HG02571 (cell line): ENCODE measurements around the gene SLC25A24.
"Not testable (repeated sequence)": the region's sequence is repeated elsewhere in the genome, so short reads cannot be mapped to it uniquely, and the experiment has no call there.

Source experiments
- ATAC-seq: cut with Tn5 transposase; IDR thresholded peaks from one replicate; pipeline ENCODE4 v1.9.1; 2021; ENCODE audit warnings: mild to moderate bottlenecking, moderate library complexity; ENCODE audit not compliant: unreplicated experiment

Gene SLC25A24

DNA sequence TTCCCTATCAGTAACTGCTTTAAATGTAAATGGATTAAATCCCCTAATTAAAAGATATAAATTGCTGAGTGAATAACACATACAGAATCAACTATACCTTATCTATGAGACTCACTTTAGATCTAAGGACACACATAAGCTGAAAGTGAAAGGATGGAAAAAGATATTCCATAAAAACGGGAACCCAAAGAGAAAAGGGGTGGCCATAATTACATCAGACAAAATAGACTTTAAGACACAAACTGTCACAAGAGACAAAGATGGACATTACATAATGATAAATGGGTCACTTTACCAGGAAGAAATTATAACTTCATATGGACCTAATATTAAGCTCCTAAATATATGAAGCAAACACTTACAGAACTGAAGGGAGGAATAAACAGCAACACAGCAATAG lies 59.2 kb downstream of the SLC25A24 start:
- ATAC-seq, result no peak

DNA sequence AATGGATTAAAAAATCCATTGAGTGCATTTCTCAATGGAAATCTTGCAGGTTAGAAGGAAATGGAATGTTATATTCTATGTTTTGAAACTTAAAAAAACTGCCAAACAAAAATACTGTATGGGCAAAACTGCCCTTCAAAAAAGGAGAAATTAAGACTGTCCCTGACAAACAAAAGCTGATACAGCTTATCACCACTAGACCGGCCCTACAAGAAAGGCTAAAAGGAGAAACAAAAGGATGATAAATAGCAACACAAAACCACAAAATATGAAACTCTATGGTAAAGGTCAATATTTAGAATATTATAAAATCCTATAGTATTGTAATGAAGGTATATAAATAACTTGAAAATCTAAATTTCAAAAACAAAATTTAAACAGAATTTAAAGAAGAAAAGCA lies 60.0 kb downstream of the SLC25A24 start:
- ATAC-seq, result no peak

DNA sequence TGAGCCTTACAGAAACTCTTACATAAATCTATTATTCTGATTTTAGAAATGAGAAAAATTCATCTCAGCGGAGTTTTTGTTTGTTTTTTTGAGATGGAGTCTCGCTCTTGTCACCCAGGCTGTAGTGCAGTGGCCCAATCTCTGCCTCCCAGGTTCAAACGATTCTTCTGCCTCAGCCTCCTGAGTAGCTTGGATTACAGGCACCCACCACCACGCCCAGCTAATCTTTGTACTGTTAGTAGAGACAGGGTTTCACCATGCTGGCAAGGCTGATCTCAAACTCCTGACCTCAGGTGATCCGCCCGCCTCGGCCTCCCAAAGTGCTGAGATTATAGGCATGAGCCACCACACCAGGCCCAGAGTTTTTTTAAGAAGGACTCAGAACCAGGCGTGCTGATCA lies 60.6 kb downstream of the SLC25A24 start:
- ATAC-seq, result not testable (repeated sequence)

DNA sequence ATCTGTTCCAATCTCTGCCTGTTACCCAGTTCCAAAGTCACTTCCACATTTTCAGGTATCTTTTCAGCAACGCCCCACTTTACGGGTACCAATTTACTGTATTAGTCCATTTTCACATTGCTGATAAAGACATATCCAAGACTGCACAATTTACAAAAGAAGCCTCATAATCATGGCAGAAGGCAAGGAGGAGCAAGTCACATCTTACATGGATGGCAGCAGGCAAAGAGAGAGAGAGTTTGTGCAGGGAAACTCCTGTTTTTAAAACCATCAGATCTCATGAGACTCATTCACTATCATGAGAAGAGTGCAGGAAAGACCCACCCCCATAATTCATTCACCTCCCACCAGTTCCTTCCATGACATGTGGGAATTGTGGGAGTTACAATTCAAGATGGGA lies 67.0 kb downstream of the SLC25A24 start:
- ATAC-seq, result not testable (repeated sequence)

DNA sequence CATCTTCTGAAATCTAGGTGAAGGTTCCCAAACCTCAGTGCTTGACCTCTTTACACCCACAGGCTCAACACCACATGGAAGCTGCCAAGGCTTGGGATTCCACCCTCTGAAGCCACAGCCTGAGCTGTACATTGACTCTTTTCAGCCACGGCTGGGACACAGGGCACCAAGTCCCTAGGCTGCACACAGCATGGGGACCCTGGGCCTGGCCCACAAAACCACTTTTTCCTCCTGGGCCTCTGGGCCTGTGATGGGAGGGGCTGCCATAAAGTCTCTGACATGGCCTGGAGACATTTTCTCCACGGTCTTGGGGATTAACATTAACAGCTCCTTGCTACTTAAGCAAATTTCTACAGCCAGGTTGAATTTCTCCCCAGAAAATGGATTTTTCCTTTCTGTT lies 67.8 kb downstream of the SLC25A24 start:
- not testable (repeated sequence) for ATAC-seq

DNA sequence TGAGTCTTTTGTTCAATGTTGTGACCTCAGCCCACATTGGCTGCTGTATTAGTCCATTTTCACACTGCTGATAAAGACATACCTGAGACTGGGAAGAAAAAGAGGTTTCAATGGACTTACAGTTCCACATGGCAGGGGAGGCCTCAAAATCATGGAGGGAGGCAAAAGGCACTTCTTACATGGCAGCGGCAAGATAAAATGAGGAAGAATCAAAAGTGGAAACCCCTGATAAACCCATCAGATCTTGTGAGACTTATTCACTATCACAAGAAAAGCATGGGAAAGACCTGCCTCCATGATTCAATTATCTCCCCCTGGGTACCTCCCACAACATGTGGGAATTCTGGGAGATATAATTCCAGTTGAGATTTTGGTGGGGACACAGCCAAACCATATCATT lies 68.9 kb downstream of the SLC25A24 start:
- ATAC-seq, result not testable (repeated sequence)

DNA sequence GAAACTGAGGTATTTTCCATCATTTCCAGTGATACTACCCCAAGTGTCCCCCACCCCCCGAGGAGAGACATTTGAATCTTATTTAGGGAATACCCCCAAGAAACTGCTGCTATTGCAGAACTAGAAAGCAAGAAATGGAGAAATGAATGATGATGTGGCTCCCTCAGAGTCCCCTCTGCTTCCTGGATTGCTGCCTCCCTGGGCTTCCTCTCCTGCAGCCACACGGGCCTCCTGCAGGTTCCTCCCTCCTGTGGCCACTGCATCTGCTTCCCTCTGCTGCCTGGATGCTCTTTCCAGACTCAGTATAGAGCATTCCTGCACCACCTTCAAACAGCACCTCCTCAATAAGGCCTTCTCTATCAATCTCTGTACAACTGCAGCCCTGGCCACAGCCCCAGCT lies 69.3 kb downstream of the SLC25A24 start:
- ATAC-seq, result no peak

DNA sequence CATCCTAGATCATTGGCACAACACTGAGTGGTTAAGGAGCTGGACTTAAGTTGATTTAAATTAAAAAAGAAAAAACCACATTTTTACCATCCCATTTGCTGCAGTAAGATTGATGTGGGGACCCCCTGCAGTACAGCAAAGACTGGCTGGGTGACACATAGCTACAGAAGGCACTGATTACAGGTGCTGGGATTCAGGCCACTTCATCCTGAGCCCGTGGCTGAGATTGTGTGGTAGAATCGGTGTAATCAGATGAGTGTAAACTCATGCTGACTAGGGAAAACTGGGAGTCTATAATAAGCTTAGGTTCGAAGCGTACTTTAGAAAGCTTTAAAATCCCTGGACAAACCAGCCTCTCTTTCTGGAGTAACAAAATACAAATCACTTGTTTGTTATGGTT lies 70.1 kb downstream of the SLC25A24 start:
- no peak for ATAC-seq

DNA sequence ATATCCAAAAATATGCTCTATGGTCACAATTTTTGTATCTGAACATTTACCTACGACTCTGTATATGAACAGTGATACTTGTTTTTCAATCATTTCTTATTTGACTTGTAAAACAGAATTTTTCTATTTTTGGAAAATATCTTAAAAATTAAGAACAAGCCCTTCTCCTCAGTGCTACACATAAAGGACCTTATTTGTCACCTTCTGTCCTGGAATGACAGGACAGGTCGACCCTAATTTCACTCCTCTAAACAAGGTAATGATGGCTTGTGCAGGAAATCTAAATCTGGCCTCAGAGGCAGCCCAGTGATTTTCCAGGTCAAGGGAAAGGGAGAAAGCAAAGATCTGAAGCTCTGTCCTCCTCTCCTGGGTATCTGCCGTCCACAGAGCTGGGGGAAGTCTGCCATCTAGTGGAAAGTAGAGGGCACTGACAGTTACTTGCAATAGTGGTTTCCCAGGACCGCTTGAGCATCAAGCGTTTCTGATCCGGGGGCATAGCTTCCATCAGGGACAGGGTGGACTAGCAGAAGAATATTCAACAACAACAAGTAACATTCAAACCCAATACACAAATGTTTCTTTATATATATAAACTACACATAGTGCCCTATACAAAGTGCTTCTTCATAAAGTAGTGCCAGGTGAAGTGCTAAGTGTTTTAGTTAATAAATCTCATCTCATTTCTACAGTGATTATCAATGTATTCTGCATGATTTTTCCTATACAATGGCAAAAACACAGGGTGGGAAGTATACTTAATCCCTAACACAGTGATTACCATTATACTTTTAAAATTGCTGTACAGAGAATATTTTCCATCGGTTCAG lies 74.6 kb downstream of the SLC25A24 start:
- ATAC-seq, result peak; percentile 91

DNA sequence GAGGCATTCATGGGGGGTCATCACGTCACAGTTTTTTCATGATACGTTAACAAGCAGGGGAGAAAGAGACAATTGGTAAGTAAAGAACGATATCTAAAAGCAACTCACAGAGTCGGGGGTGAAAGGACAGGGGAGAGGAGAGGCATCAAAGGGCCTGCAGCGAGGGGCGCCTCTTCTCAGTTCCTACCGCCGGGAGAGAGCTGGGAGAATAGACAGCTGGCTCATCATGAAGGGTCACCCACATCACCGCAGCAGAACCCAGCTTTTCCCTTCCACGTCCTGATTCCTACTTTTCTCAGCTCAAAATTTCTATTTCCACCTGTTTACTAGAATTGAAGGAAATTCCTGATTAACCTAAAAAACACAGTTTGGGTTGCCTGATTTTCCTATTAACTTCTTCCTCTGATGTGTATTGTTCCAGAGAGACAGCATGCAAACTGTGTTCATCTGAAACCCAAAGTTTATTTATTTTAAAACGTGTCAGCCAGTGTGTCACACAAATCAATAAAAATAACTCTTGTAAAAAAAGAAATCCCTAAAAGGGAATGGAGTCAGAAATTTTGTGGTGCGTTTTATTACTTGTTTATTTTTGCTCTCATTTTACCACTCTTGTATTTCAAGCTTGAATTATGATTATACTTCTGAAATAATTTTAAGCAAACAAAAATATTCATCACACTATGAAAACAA lies 75.4 kb downstream of the SLC25A24 start:
- ATAC-seq, result no peak

DNA sequence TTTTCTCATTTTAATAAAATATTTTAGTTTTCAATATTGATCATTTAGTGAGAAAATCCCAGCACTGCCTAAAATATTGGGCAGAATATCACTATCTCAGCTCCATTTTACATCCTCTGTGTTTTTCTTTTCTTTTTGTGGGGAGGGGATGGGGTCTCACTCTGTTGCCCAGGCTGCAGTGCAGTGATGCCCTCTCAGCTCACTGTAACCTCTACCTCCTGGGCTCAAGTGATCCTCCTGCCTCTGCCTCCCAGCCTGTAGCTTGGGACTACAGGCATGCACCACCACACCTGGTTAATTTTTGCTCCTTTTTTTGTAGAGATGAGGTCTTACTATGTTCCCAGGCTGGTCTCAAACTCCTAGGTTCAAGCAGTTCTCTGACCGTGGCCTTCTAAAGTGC lies 76.1 kb downstream of the SLC25A24 start:
- no peak for ATAC-seq

DNA sequence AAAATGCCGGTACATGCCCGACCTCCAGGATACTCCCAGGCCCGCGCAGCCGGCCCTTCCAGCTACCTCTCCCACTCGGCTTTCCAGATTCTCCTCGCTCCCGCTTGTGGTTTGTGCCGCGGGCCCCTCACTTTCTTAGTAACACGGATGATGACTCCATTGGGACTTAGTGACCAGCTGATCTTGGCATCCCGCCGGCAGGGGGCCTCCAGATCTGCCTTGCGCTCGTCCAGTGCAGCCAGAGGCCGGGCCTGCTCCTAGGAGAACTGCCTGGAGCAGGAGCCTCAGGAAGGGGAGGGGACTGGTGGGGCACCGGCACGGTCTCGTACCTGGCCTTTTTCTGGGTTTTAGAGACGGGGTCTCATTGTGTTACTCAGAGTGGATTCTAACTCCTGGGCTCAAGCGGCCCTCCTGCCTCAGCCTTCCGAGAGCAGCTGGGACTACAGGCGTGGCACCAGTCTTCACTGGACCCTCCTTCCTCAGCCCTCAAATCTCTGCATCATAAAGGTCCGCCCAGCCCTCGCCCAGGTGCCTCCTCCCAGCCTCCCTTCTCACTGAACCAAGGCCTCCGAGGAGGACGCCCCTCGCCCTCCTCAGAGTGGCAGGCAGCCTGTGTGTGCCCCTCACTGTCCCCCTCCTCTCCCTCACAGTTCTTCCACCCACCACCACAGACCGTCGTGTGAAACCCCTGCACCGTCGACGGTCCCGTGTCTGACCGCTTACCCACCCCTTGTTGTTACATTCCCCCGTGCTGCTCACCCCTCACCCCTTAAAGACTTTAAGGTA lies 78.6 kb downstream of the SLC25A24 start:
- no peak for ATAC-seq

DNA sequence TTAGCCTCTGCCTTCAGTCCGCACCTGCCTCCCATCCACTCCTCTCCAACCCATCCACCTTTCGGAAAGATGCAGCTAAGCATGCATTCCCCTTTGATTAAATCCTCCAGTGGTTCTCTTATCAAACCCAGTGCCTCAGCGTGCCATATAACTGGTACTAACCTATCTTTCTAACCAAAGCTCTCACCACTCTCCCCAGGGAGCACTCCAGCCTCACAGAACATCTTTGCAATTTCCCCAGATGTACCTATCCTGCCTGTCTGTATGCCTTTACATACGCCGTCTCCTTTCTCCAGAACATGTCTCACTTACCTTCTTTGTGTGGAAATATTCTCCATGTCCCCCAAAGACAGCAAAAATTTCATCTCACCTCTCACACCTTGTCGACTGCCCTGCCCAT lies 80.0 kb downstream of the SLC25A24 start:
- ATAC-seq, result no peak

DNA sequence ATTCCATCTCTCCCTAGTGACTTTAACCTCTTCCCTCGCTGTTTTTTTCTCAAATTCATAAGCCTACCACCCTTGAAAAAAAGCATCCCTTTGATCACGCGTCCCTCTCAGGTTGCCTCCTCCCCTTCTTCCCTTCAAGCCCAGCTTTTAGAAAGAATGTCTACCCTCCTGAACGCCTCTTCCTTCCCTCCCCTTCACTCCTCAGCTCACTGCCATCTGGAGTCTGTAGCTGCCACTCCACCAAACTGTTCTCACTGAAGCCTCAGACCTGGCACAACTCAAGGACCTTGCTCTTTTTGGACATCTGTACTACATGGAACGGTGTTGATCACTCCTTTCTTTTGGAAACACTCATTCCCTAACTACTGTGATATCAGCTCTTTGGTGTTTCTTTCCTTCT lies 80.6 kb downstream of the SLC25A24 start:
- no peak for ATAC-seq

DNA sequence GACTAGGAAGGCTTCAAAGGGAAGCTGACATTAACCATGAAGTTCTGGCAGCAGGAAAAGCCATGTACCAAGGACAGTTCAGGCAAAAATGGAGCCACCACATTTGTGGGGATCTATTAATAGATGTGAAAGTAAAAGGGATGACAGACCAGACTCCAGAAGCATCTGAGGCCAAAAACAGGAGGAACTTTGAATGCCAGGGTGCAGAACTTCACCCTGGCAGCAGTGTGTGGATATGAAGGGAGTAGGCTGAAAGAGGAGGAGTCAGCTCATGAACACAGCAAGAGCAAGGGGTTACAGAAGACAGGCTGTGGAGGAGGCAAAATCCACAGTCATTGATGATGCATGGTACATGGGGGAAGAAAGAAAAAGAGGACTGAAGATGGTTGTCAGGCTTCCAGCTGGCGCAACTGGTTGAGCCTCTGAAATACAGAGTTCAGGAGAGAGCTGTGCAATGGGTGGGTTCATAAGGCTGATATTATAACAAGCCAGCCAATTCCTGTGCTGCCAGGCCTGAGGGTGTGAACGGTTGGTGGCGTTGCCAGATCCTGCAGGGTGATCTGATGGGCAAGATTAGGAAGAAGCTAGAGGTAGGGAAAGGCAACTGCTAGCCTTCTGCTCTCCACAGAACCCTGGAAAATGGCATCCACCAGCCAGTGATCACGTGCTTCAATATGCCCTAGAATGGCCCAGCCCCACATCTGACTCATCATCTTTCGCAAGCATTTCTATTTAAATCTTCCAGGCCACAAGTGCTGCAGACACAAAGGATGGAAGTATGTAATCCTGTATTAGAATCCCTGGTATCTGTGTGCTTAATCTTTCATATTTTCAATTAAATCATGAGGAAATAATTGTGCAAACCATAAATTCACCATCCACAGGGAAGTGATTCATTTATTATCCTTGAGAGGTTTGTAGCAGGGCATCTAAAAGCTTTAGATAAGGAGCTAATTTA lies 81.9 kb downstream of the SLC25A24 start:
- ATAC-seq, result no peak

DNA sequence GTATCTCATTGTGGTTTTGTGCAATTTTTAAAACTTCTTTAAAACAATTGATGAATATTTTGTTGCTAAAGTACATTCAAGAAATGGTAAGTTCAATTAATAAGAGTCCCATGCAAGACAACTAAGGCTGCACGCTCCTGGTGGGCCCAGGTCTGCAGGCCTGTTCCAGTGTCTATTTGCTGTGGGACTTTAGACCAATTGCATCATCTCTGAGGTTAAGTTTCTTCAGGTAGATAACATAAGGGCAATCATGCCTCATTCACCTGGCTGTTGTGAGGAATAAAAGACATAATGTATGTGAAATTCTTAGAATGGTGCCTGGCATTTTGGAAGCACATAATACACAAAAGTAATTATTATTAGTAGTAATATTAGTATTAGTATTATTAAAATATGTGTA lies 82.9 kb downstream of the SLC25A24 start:
- no peak for ATAC-seq

DNA sequence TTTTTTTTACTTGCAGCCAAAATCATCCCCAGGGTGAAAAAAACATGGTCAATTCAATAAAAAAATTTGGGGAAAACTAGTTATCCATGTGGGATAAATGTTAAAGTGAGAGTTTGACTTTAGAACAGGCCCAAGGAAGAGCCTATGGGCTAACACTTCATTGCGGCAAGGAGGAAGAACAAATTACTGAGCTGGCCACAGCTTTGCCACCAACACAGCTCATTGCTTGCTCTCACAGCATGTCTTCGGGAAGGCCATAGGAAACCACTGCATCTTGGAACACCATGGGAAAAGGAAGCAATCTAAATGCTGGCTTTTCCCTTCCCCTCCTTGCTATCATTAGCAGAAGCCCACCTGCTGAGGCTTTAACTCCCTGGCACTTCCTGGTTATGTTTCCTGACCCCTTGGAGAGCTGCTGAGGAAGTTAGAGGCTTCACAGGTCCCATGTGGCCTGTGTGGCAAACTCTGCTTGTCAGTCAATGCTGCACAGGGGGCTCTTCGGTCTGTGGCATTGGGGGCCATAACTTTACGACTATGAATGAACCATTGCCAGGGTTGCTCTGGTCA lies 86.0 kb downstream of the SLC25A24 start:
- no peak for ATAC-seq

DNA sequence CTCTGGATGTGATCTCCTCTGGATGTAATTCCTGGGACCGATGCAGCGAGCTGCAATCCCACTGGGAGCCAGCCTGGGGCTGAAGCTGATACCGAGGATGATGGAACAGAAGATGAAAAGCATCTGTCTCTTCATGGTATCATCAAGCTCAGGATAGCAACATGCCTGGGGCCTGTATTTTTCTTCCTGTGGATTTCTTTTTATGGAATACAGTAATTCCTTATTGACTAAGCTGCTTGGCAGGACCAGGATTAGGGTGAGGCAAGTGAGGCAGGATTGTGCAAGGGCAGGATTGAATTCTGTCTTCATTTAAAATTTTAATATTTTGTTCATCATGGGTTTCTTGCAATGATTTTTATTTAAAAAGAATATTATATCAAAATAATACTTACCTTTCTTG lies 86.6 kb downstream of the SLC25A24 start:
- ATAC-seq, result no peak

DNA sequence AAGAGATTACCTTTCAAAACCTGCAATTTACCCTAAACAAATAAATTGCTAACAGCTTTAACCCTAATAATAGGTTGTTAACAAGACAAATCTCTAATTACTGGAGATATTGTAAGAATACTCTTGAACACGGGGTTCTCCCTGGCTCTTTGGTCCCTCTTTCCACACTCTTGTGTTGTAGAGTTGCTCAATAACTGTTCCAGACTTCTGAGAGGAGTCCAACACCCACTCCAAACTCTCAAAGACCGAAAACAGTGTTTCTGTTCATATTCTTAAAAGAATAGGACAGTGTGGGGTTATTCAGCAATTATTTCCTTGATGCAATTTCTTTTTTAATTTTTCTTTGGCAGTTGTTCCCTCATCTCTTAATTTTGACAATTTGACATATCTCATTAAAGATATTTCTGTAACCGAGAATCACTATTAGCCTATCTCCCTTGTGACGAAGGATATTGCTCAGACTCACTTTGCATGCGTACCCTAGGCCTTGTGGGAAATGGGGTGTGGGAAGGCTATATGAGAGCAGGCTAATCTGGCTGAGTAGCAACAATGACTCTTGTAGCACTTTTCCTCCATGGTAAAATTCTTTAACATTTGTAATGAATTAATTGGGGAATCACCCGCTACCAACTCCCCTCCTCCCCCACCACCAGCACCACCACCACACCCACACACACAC lies 90.7 kb downstream of the SLC25A24 start:
- no peak for ATAC-seq

DNA sequence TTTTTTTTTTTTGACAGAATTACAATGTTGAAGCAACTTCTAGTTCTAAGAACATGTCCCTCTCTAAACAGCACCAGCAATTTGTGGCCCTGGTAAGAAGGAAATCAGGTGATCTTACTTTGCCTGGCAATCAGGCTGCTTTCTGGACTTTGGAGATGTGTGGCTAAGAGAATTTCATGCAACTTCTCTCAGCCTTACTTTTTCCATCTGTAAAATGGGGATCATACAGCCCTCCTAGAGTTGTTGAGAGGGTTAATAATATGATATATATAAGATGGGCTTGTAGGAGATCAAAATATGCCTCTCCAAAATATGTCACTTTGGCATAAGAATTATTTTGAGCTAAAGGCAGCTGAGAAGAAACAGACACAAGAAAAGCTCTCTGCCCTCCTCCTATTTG lies 92.0 kb downstream of the SLC25A24 start:
- ATAC-seq, result no peak
